Mesenchymal stem cell (in vitro differentiated cells and primary cell): ENCODE measurements around the gene SLC9A4.

Source experiments
- DNase-seq: peaks from one replicate; pipeline ENCODE4 v3.0.0-alpha.2; 2013
- H2AFZ ChIP-seq: one replicate; pipeline ENCODE4 v1.6.1; 2013; ENCODE audit warnings: low read depth, mild to moderate bottlenecking, control low read depth, inconsistent platforms, low read length, moderate library complexity
- H2AK5ac ChIP-seq: 2 replicates; pipeline ENCODE4 v1.6.1; 2013; ENCODE audit warnings: low read length, moderate library complexity, mild to moderate bottlenecking, inconsistent platforms; ENCODE audit not compliant: severe bottlenecking
- H2BK120ac ChIP-seq: one replicate; pipeline ENCODE4 v1.6.1; 2013; ENCODE audit warnings: low read depth, mild to moderate bottlenecking, inconsistent platforms, low read length, moderate library complexity
- H2BK12ac ChIP-seq, 2 experiments: one replicate each; pipeline ENCODE4 v1.6.1; 2013; ENCODE audit warnings: inconsistent platforms in 2 of 2, low read length in 2 of 2, mild to moderate bottlenecking in 2 of 2, moderate library complexity in 2 of 2, control low read depth in 1 of 2
- H2BK15ac ChIP-seq: one replicate; pipeline ENCODE4 v1.6.1; 2013; ENCODE audit warnings: mild to moderate bottlenecking, low read depth, inconsistent platforms; ENCODE audit not compliant: poor library complexity, severe bottlenecking
- H2BK5ac ChIP-seq: 2 replicates; pipeline ENCODE4 v1.6.1; 2013; ENCODE audit warnings: low read depth, mild to moderate bottlenecking, low read length, control low read depth, inconsistent platforms; ENCODE audit not compliant: poor library complexity, severe bottlenecking
- H3K14ac ChIP-seq, 2 experiments: one replicate each; pipeline ENCODE4 v1.6.1; 2013; ENCODE audit warnings: inconsistent platforms in 2 of 2, low read length in 2 of 2, control low read depth in 1 of 2, mild to moderate bottlenecking in 1 of 2, moderate library complexity in 1 of 2
- H3K18ac ChIP-seq, 2 experiments: one replicate each; pipeline ENCODE4 v1.6.1; 2013; ENCODE audit warnings: inconsistent platforms in 2 of 2, low read length in 2 of 2, control low read depth in 1 of 2, low read depth in 1 of 2, mild to moderate bottlenecking in 1 of 2
- H3K23ac ChIP-seq, 2 experiments: one replicate each; pipeline ENCODE4 v1.6.1; 2013; ENCODE audit warnings: inconsistent platforms in 2 of 2, low read length in 2 of 2, mild to moderate bottlenecking in 2 of 2, moderate library complexity in 2 of 2, control low read depth in 1 of 2
- H3K27ac ChIP-seq: 2 replicates; pipeline ENCODE4 v1.5.1; 2013; ENCODE audit warnings: mild to moderate bottlenecking, moderate library complexity, low read length, control low read depth, inconsistent platforms; ENCODE audit not compliant: poor library complexity, severe bottlenecking
- H3K27me3 ChIP-seq, 2 experiments: 2 replicates each; pipeline versions ENCODE4 v1.6.1 to v1.7.0; 2013; ENCODE audit warnings: low read length in 2 of 2, mild to moderate bottlenecking in 2 of 2, moderate library complexity in 2 of 2, control low read depth in 1 of 2, inconsistent platforms in 1 of 2; ENCODE audit not compliant: control insufficient read depth in 1 of 2, insufficient read depth in 1 of 2
- H3K36me3 ChIP-seq, 2 experiments: 2 replicates each; pipeline versions ENCODE4 v1.6.1 to v1.7.0; 2013; ENCODE audit warnings: low read length in 2 of 2, control low read depth in 1 of 2, inconsistent platforms in 1 of 2, low read depth in 1 of 2, mild to moderate bottlenecking in 1 of 2; ENCODE audit not compliant: insufficient read depth in 2 of 2, control insufficient read depth in 1 of 2
- H3K4ac ChIP-seq, 2 experiments: one replicate each; pipeline ENCODE4 v1.6.1; 2013; ENCODE audit warnings: inconsistent platforms in 2 of 2, low read length in 2 of 2, mild to moderate bottlenecking in 2 of 2, moderate library complexity in 2 of 2, control low read depth in 1 of 2, low read depth in 1 of 2
- H3K4me1 ChIP-seq: 2 replicates; pipeline ENCODE4 v1.6.1; 2013; ENCODE audit warnings: low read depth, low read length, control low read depth; ENCODE audit not compliant: control insufficient read depth, insufficient read depth
- H3K4me2 ChIP-seq: 2 replicates; pipeline ENCODE4 v1.6.1; 2013; ENCODE audit warnings: low read length, mild to moderate bottlenecking, inconsistent platforms; ENCODE audit not compliant: poor library complexity, severe bottlenecking
- H3K4me3 ChIP-seq, 2 experiments: 2 replicates each; pipeline versions ENCODE4 v1.5.1 to v1.7.0; 2013; ENCODE audit warnings: low read length in 2 of 2, mild to moderate bottlenecking in 2 of 2, control low read depth in 1 of 2, low read depth in 1 of 2; ENCODE audit not compliant: insufficient read depth in 1 of 2
- H3K79me1 ChIP-seq: replicated peaks from 2 replicates; pipeline ENCODE4 v1.6.1; 2013; ENCODE audit warnings: mild to moderate bottlenecking, control low read depth, low read length, inconsistent platforms; ENCODE audit not compliant: poor library complexity, severe bottlenecking
- H3K9ac ChIP-seq: 2 replicates; pipeline ENCODE4 v1.7.0; 2013; ENCODE audit warnings: mild to moderate bottlenecking, low read length, moderate library complexity
- H3K9me3 ChIP-seq: 2 replicates; pipeline ENCODE4 v1.7.0; 2013; ENCODE audit warnings: mild to moderate bottlenecking, low read length; ENCODE audit not compliant: control insufficient read depth
- H4K8ac ChIP-seq: one replicate; pipeline ENCODE4 v1.6.1; 2013; ENCODE audit warnings: inconsistent platforms, mild to moderate bottlenecking, low read length, moderate library complexity
- H4K91ac ChIP-seq: one replicate; pipeline ENCODE4 v1.6.1; 2013; ENCODE audit warnings: mild to moderate bottlenecking, low read length, inconsistent platforms
- WGBS: methylation state at CpG from one replicate; pipeline ENCODE4 v1.1.7; 2013; ENCODE audit warnings: mixed read lengths; 5-methylcytosine and 5-hydroxymethylcytosine counted together

The SLC9A4 gene

DNA sequence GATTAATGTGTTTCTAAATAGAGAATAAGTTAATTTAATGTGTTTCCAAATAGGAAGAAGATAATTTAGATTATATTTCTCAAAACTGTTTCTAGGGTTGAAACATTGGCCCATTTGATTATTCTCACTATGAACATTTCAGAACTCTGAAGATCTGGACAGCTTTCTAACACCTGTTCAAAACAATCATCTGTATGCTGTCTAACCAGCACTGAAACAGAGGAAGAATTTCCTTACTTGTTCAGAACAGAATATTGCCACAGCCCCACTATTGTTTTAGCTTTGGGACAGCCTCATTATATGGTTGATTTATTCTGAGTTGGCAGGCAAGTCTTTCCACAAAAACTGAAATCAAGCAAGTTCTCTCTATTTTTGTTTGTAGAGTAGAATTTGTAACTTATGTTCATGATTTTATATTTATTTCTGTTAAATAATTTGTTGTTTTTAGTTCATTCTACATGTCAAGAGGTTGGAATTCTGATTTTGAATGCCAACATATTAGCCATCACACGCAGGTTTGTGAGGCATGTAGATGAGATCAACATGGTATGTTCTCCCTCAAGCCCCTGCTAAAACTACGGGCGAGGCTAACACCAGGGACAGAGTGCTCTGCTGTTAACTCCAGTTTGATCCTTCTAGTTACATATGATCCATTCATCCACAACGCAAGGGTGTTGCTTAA lies 38.9 kb upstream of the SLC9A4 start:
- H3K23ac ChIP-seq, result no peak overlapping the region
- H3K4me1 ChIP-seq, result no peaks in the 10 kb centered on the region
- H3K27me3 ChIP-seq, result no peaks in the 10 kb centered on the region
- no peak overlapping the region for H3K4ac ChIP-seq
- no peak overlapping the region for H2BK5ac ChIP-seq
- no peak overlapping the region for H3K4me2 ChIP-seq
- no peak overlapping the region for H4K8ac ChIP-seq
- H2AK5ac ChIP-seq, result no peak overlapping the region
- no peak overlapping the region for H3K27ac ChIP-seq
- no peak overlapping the region for H4K91ac ChIP-seq
- H3K18ac ChIP-seq, result no peak overlapping the region
- WGBS, result 93% methylated on average over 4 of the region's 4 CpGs
- H2BK120ac ChIP-seq, result no peak overlapping the region
- H3K14ac ChIP-seq, result no peak overlapping the region
- no peak overlapping the region for H2BK12ac ChIP-seq
- H2BK15ac ChIP-seq, result no peak overlapping the region
- DNase-seq, result no peak
- H3K4me3 ChIP-seq, result no peak overlapping the region
- H3K79me1 ChIP-seq, result no peaks in the 10 kb centered on the region
- no peaks in the 10 kb centered on the region for H3K9me3 ChIP-seq
- H3K9ac ChIP-seq, result no peak overlapping the region
- no peaks in the 10 kb centered on the region for H3K36me3 ChIP-seq
- H2AFZ ChIP-seq, result no peak overlapping the region

GRCh38 chr2:102434655-102435381 lies 38.2 kb upstream of the SLC9A4 start:
- no peaks in the 10 kb centered on the region for H3K36me3 ChIP-seq
- H3K27ac ChIP-seq, result no peak overlapping the region
- no peak for DNase-seq
- H2BK15ac ChIP-seq, result no peak overlapping the region
- no peaks in the 10 kb centered on the region for H3K4me1 ChIP-seq
- WGBS, result 90% methylated on average over 2 of the region's 2 CpGs
- H4K8ac ChIP-seq, result no peak overlapping the region
- H3K27me3 ChIP-seq, result peaks cover 0 to under 1% of the 10 kb centered on the region in 2 experiments
- H4K91ac ChIP-seq, result no peak overlapping the region
- H2BK5ac ChIP-seq, result no peak overlapping the region
- no peak overlapping the region for H2BK120ac ChIP-seq
- no peak overlapping the region for H2AFZ ChIP-seq
- no peak overlapping the region for H3K4me3 ChIP-seq
- H3K9me3 ChIP-seq, result no peaks in the 10 kb centered on the region
- H2AK5ac ChIP-seq, result no peak overlapping the region
- no peak overlapping the region for H3K23ac ChIP-seq
- H3K9ac ChIP-seq, result no peak overlapping the region
- H3K4me2 ChIP-seq, result no peak overlapping the region
- H2BK12ac ChIP-seq, result no peak overlapping the region
- H3K79me1 ChIP-seq, result no peaks in the 10 kb centered on the region
- no peak overlapping the region for H3K4ac ChIP-seq
- H3K14ac ChIP-seq, result no peak overlapping the region
- H3K18ac ChIP-seq, result no peak overlapping the region

DNA sequence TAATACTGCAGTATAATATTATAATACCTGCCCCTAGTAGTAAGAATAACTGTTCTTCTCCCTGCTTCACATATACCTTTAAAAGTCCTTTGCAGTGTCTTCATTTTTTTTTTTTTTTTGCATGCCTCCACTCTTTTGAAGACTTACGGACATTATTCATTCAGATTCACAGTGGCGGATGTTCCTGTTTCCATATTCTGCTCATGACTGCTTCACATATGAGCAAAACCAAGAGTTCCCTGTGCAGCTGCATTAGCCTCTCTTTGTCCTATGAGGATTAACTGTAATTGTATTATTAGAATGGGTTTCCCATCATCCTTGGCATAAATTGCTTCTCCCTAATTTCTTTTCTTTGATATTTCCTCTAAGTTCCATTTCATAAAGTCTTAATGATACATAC lies 37.3 kb upstream of the SLC9A4 start:
- Histone ChIP-seq H3K18ac (no peak overlapping the region), H4K91ac (no peak overlapping the region), H3K27ac (no peak overlapping the region), H3K9me3 (no peaks in the 10 kb centered on the region), H2AFZ (no peak overlapping the region), H2BK12ac (no peak overlapping the region), H3K9ac (no peak overlapping the region), H3K4me3 (no peak overlapping the region), H3K23ac (no peak overlapping the region), H2BK15ac (no peak overlapping the region), H3K14ac (no peak overlapping the region), H3K36me3 (no peaks in the 10 kb centered on the region), H2BK120ac (no peak overlapping the region), H3K27me3 (peaks cover 0 to 10% of the 10 kb centered on the region in 2 experiments), H3K4me1 (no peaks in the 10 kb centered on the region), H4K8ac (no peak overlapping the region), H2BK5ac (no peak overlapping the region), H3K4ac (no peak overlapping the region), H3K4me2 (no peak overlapping the region), H3K79me1 (no peaks in the 10 kb centered on the region), H2AK5ac (no peak overlapping the region)
- 100% methylated on average over 2 of the region's 2 CpGs for WGBS
- no peak for DNase-seq

GRCh38 chr2:102436323-102436722 lies 36.7 kb upstream of the SLC9A4 start:
- Histone ChIP-seq H3K79me1 (no peaks in the 10 kb centered on the region), H3K9me3 (no peaks in the 10 kb centered on the region), H2BK120ac (no peak overlapping the region), H3K4me1 (no peaks in the 10 kb centered on the region), H3K27ac (peak overlapping the region; percentile 23), H3K4ac (no peak overlapping the region), H4K91ac (no peak overlapping the region), H2AFZ (no peak overlapping the region), H3K9ac (no peak overlapping the region), H3K36me3 (no peaks in the 10 kb centered on the region), H2AK5ac (no peak overlapping the region), H3K23ac (no peak overlapping the region), H2BK5ac (no peak overlapping the region), H3K4me2 (no peak overlapping the region), H3K4me3 (no peak overlapping the region), H3K27me3 (peaks cover 0 to 11% of the 10 kb centered on the region in 2 experiments), H2BK15ac (no peak overlapping the region), H3K18ac (no peak overlapping the region), H3K14ac (no peak overlapping the region), H4K8ac (no peak overlapping the region), H2BK12ac (no peak overlapping the region)
- DNase-seq, result peak; percentile 90
- no CpG with 5 or more reads among the region's 3 CpGs for WGBS
